Measurements from ENCODE around the gene HOXA9.

Gene HOXA9

DNA sequence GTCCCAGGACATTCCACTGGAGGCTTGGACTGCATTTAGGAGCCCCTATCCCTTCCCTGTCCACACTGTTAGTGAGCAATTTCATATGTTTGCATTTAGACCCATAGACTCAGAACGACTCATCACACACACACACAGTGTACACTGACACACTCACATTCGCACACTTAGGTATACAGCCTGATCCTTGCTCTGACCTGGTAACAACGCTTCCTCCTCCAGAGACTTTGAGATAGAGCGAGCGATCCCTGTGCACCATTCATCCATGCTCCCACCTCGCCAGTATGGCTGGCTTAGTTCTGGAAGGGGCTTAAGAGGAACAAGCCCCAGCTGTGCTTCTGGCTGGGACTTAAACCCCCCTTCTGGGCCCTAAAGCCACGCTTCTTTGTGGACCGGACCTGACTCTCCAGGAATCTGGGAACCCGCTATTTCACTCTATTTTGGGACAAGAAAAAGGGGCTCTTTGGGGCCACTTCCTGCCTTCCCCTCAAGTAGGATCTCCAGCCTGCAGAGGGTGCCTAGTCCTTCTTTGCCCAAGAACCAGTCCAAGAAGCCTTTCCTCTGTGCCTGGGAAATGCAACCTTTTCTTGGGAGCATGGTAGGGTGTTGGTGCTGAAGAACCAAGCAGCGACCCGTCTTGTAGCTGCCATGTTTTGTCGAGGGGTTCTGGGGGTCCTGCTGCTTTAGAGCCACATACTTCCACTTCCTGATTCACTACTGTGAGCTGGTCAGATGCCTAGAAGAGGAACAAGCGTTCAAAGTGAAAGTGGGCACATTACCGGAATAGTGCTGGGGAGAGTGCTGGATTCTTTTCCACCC is 35.6 kb upstream of the HOXA9 start:
- no peak for DNase-seq (ENCODE audit: low spot score)

DNA sequence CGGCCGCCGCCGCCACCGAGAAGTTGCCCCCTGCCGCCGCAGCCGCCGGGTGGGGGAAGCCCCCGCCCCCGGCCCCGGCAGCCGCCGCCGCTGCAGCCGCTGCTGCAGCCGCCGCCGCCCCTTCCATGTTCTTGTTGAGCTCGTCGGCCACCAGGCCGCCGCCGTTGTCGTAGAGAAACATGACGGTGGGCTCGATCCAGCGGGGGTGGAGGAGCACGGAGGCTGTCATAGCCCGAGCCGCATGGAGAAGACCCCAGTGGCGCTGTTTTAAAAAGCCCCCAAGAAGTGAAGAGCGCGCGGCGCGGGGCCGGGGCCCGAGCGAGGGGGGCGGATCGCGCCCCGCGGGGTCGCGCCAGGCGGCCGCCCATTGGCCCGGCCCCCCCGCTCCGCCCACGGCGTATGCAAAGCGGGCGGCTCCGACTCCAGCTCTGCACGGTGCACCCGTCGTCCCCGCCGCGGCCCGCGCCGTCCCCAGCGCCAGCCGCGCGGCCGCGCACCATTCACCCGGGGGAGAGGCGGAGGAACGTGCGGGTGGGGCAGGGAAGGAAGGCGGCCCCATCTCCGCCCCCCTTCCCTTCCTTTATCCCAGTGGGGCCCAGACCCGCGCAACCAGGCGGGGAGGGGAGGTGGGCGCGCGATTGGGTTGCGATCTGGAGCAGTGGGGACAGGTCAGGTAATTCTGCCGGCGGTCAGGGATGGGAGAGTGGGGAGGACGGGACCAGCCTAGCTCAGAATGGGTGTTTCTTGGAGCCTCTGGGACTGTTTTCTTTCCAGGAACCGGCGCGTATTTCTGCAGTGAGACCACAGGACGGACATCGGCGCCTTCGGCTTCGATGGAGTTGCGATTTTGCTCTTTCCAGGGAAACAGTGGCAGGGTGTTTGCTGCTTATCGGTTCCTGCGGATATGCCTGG is 34.8 kb upstream of the HOXA9 start, which contains the start of gene HOXA13:
HOXA13 (minus strand) TSS at position 243 of the 912 bp plus-strand sequence; CDS start at position 229, 14 bp downstream.
- DNase-seq (ENCODE audit: low spot score), result no peak

DNA sequence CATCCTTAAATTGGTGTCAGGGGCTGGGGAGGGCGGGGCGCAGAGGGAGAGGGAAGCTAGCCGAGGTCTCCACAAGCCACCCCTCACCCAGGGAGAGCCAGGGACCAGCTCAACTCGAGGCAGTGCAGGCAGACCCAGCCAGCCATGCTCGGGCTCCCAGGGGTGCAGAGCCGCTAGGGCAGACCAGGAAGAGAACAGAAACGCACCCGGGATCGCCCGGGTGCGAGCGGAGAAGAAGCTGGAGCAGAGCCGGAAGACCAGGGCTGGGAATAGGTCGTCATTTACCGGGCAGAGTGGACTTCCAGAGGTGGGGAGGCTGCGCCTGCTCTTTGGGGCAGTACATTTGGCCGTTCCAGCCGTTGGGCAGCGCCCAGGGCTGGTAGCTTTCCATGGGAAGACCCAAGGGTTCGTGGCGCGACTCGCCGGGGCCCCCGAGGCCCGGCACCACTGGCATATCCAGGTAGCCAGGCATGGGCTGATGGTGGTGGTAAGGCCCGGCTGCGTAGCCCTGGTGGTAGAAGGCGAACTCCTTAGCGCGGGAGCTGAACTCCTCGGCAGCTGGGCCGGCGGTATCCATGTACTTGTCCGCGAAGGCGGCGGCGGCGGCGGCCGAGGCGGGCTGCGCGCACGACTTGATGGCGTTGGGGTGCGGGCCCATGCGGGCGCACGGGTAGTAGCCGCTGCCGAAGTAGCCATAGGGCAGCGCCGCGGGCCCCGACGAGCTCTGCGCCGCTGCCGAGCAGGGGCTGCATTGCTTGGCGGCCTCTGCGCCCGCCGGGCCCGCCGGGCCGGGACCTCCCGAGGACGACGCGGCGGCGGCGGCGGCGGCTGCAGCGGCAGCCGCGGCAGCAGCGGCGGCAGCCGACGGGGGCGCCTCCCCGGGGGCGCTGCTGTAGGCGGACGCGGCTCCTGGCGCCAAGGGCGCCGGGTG is 33.8 kb upstream of the HOXA9 start:
- DNase-seq (ENCODE audit: low spot score), result no peak

DNA sequence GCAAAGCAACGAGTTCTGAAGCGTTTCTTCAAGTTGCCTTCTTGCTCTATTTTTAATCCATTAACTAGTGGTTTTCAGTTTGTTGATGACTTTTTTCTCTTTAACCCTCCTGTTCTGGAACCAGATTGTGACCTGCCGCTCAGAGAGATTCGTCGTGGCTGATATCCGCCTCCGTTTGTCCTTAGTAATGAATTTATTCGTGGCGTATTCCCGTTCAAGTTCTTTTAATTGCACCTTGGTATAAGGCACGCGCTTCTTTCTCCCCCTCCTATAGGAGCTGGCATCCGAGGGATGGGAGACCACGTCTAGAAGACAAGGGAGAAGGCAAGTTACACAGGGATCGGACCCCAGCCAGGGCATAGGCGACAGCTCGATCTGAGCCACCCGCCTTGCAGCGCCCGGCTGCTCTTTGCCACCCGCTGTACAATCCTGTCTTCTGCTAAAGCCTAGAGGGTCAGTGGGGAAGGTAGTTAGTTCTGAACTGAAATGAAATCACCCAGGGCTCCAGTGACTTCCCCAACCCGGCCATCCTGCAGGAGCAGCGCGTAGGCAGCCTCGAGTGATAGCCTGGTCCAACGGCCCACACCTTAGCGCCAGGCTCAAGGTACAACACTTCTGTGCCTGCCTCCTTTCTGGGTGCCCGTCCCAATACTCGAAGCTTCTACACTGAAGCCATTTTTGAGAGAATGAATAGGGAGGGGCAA is 33.0 kb upstream of the HOXA9 start:
- no peak for DNase-seq (ENCODE audit: low spot score)

DNA sequence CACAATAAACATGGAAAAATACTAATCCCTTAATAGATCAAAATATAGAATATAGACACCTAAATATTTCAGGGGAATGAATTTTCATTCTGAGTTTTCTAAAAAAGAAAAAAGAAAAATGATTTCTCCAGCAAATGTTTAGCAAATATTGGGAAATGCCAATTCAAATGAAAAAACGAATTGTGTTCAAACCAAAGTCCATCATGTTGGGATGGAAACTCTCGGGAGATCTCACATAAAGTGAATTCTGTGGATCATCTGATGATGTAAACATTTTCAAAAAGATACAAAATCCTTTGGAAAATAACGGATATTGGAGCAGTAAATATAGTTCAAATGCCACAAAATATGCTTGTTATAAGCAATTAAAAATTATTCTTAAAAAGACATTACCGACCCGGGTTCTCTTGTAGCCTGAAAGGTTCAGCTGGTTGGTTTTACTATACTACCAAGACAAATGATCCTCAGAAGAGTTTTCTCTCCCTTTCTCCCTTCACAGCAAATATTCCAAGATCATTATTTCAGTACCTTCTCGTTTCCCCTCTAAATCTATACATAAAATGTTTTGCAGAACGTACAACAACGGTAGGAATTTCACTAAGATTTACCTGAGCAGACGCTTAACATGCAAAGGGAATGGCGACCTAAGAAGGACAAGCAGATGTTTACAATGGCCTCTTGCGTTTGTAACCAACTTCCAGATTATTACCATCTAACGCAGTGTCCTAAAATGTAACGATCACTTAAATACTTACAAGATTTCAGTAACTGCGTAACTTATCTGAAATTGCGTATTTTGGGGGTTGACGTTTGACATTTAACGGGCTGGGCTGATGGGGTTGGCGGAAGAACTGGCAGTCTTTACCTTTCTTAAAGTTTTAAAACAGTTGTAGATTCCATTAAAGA is 32.1 kb upstream of the HOXA9 start:
- no peak for DNase-seq (ENCODE audit: low spot score)

DNA sequence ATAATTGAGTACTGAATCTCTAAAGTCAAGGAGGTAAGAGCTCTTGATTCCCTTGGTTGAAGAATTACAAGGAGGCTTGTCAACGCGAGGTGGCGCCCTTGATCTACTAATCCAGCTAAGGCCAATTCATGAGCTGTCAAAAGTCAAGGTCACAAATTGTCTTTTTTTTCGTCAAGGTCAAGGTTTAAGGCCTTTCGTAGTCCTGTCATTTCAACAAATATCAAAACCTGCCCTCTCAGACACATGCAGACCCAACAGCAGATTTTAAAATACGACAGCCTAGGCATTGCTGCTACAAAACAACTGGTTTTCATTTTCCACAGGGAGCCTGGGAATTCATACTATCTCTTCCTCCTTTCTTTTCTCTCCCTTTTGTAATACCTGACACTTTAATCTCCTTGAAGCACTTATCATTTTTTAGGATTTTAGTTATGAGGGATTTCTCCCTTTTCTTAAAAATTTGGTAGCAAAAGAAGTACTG is 31.0 kb upstream of the HOXA9 start:
- DNase-seq (ENCODE audit: low spot score), result peak; percentile 73

DNA sequence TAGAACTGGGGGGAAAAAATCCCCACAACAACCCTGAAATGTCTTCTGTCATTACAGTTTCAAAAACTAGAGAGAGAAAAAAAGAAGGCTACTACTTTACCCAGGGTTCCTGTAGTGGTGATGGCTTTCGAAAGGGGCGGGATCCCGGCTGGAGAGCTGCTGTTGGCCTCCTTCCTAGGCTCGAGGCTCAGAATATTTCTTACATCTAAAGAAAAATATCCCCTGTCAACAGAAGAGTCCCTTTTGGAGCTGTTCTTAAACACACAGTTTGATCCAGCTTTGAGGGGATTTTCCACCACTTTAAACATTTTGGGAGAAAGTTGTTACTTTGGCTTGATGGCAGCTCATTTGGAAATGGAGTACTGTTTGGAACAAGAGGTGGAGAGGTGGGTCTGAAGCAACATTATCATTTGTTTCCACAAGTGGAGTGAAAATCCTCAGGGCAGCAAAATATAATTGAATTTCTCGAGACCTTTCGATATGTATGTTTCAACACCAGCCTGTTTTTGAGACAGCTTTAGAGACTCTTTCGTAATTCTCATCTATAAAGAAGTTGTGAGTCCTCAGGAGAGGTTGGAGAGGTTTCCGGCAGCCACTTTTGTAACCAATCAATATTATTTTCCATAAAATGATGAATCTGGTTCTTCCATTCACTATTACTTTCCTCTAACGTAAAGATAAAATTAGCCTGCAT is 29.5 kb upstream of the HOXA9 start:
- no peak for DNase-seq (ENCODE audit: low spot score)

DNA sequence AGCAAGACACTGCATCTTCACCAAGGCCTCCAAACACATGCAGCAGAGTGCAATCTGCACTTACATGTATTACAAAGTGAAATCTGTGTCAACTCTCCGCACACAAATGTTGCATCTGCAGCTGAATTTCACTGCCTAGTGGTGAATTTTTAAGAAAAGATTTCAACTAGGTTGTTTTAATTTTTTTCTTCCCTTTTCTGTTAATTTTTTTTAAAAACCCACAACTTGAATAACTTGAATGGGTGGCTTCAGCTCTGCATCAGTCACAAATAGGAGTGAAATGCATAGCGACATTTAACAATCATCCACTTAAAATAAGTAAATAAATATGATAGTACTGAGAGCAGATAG is 28.6 kb upstream of the HOXA9 start:
- no peak for DNase-seq (ENCODE audit: low spot score)

DNA sequence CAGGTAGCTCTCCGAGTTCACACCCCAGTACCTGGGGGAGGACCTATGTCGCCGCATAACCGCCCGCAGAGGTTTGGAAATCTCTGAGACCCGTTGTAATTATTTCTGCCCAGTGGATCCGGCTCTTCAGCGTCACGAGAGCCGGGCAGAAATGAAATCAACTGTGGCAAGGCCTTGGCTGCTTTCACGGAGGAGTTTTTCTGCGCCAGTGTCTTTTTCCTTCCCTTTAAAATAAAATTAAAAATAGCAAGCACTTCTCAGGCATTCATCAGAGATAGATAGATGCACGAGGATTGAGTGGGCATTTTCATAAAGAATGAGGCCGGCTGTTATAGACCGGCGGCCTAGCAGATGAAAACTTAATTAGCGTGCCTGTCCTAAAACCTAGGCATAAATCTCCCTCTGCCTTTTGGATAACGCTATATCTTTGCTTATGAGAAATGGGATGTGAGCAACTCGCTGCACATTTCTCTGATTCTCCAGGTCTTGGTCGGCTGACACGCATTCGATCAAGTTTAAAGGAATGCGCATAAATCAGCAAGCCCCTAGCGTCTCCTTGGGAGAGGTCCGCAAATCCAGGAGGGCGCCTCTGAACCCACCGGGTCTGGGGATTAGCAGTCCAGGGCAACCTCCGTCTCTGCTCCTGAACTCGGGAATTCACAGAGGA is 28.1 kb upstream of the HOXA9 start:
- DNase-seq (ENCODE audit: low spot score), result no peak

DNA sequence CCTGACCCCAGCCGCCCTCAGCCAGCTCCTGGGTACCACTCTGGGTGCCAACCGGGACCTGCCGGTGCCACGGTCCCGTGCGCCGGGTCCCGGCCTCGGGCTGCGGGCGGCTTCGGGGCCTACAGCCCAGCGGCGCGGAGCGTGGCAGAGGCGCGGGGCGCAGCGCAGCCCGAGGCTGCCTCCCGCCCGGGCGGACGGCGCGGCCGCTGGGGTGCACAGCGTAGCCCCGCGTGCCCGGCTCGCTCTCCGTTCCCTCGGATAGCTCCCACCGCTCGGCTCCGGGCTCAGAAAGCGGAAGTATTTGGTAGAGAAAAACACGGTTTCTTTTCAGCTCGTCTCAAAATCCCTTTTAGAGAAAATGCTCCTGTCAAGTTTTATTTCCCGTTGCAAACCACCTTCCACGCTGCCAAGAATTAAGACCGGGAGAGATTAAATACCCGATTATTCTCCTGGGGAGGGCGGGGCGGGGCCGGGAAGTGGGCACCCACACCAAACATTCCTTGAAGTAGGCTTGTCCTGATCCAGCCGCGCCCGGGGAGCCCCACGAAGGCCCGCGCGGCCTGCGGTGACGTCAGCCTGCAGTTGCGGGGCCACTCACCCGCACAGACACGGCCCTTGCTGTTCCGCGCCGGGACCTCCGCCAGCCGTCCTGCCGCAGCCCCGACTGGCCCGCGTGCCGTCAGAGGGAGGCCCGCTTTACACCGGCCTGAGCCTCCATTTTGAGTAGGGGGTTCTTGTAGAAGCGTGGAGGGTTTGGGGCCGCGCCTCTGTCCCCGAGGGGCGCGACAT is 27.4 kb upstream of the HOXA9 start:
- DNase-seq (ENCODE audit: low spot score), result no peak

DNA sequence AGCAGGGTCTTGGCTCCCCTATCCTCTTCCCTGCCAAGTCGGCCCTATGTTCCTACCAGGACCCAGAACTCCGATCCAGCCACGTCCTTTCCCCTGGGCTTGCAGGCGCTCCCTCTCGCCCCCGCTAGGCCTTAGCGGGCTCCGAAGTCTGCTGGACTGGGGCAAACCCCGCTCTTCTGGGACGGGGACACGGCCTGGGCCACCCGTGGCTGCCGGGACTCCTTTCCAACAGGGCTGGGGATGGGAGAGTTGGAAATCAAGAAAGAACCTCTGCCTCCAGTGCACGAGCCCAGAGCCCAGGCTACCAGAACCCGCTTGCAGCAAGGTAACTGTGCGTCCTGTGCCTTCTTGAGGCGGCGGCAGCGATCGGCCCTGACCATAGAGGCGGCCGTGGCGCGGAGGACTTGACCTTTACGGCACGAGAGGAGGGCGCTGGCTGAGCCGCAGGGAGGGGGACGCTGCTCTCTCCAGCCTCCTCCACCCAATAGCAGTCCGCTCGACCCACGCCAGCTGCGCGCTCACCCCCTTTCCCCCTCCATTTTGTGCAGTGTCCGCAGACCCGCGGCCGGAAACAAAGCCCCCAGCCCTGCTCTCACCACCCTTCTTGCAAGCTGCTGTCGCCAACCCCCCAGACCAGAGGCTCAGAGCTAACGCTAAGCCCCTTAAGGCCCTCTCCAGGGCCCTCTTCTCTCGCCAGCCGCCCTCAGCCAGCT is 26.7 kb upstream of the HOXA9 start:
- DNase-seq (ENCODE audit: low spot score), result no peak

DNA sequence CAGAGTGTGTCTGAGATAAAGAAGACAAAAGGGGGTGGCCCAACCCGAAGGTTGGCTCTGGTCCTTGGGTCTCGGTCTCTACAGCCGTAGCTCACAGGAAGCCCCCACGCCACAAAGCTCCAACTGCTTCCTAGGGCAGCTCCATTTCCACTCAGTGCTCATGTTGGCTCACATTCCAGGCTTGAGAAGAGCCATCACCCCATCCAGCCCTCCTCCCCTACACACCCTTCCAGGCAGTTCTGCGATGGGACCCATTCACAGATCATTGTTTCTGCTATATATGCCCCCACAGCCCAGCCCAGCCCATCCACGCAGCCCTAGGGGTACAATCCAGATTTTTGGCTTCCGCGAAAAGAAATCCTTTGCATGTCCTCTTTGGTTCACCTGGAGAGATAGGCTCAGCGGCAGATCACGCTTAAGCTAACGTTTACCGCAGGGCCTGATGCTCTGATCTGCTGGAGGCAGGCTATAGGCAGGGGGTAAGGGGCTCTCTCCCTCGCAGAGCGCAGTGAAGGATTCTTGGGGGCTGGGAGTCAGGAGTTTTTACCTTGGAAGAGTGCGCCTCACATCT is 25.9 kb upstream of the HOXA9 start:
- no peak for DNase-seq (ENCODE audit: low spot score)

DNA sequence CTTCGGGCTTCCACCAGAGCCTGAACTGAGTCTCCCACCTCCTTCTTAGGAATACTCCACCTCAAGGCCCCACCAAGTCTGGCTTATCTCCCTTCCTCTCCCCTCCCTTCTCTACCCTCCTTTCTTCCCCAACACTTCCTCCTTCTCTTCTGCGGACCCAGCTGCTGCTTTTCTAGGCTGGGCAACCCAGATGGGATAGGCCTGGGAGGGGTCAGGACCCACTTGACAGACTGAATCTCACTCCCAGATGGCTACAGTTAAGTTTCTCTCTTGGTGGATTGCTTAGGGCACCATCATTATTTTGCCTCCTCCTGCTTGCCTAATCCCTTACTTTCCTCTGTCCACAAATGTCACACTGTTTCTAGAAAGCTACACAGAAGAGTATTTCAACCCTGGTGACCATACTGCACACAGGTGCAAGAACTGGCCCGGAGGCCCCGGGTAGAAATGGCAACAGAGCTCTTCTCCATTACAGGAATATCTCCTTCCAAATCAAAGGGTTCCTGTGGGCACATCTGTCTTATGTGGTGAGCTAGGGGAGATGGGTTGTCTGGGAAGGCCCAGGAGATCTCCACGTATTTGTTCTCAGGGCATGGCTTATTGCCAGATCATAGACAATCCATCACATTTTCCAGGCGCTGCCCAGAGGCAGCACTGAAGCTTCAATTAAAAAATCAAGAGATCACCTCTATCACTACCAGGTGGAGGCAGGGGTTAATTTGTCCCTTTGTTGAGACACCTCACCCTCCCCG is 24.8 kb upstream of the HOXA9 start:
- no peak for DNase-seq (ENCODE audit: low spot score)

DNA sequence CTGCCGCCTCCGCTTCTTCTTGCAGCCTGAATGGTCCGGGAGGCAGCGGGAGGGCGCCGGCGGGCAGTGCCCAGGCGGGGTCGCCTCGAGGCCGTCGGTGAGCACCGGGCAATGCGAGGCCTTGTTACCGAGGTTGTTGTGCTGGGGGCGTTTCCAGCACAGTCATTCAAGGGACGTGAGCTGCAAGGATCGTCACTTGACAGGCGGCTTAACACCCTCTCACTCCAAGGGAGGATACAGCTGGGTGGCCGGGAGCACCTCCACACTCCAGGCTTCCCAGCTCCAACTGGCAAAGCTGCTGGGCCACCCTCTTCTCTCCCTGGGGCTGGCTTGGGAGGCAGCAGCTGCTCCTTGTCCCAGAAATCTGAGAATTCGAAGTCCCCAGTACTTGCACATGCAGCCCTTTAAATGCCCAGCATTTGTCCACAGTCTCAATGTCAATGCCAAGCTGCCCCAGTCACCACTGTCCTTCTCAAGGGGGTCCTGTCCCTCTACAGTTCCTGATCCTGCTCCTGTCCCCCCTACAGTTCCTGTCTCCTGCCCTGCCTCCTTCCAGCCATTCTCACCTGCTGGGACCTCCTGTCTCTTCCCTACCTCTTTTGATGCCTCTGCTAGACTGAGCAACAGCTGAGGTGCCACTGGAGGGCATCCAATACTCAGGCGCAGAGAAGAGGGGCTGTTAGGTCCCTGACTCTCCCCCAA is 24.1 kb upstream of the HOXA9 start:
- no peak for DNase-seq (ENCODE audit: low spot score)

DNA sequence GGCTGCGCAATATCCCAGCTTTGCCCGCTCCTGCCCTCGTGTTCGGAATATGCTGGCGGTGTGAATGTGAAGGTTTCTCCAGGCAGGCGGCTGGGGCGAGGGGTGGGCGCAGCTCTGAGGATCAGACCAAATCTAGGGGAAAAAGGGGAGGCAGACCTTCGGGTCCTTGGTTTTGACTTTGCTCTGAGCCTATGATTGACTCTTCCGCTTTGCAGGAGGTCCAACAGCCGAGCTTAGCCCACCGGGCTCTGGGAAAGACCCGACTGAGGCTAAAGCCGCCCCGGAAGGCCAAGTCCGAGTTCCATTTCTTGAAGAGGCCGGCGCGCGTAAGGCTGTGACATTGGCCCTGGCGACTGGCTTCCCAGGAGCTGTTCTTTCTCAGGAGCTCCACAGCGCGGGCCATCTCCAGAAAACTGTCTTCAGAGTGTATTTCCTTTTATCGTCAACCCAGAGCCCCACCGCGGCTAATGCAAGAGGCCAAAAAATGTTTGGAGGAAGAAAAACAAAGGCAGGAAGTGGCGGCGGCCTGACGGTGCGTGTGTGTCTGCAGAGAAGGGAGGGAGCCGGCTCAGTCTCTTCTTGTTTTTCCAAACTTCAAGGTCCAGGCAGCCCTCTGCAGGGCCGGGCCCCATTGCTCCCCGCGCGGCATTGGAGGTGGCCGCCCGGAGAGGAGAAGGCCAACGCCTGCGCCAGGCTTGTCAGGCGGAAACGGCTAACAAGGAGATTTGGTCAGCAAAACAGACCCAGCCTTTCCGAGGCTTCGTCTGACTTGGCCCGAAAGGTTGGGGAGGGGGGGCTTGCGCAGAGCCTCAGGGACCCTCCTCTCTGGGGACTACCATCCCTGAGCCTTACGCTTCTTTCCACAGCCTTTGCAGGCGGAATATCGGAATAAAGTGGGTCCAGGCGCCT is 23.3 kb upstream of the HOXA9 start:
- peak; percentile 49 for DNase-seq (ENCODE audit: low spot score)
